HEK293 (cell line): ENCODE data around the gene PTX4.

Experiments
- GLIS2 ChIP-seq: fragments of 450-650 bp; formaldehyde crosslinking; IDR thresholded peaks from 2 replicates; pipeline ENCODE4 v1.5.1; 2016; ENCODE audit warnings: missing biosample characterization, missing genetic modification characterization
- KLF10 ChIP-seq: fragments of 450-650 bp; IDR thresholded peaks from 2 replicates; pipeline ENCODE4 v1.5.1; 2018; ENCODE audit warnings: missing biosample characterization, mild to moderate bottlenecking, missing genetic modification characterization
- KLF16 ChIP-seq: fragments of 450-650 bp; formaldehyde crosslinking; IDR thresholded peaks from 2 replicates; pipeline ENCODE4 v1.5.1; 2017; ENCODE audit warnings: missing biosample characterization, missing genetic modification characterization
- PRDM10 ChIP-seq: fragments of 450-650 bp; formaldehyde crosslinking; IDR thresholded peaks from 2 replicates; pipeline ENCODE4 v1.5.1; 2016; ENCODE audit warnings: missing biosample characterization, missing genetic modification characterization
- RBAK ChIP-seq: fragments of 450-650 bp; formaldehyde crosslinking; IDR thresholded peaks from 2 replicates; pipeline ENCODE4 v1.5.1; 2016; ENCODE audit warnings: missing biosample characterization, missing genetic modification characterization
- REST ChIP-seq: fragments of 450-650 bp; formaldehyde crosslinking; IDR thresholded peaks from 2 replicates; pipeline ENCODE4 v1.5.1; 2016; ENCODE audit warnings: missing biosample characterization, missing genetic modification characterization
- SCRT1 ChIP-seq: fragments of 450-650 bp; formaldehyde crosslinking; IDR thresholded peaks from 2 replicates; pipeline ENCODE4 v1.5.1; 2016; ENCODE audit warnings: missing biosample characterization, missing genetic modification characterization, borderline replicate concordance
- SP2 ChIP-seq: fragments of 450-650 bp; formaldehyde crosslinking; IDR thresholded peaks from 2 replicates; pipeline ENCODE4 v1.5.1; 2016; ENCODE audit warnings: missing biosample characterization, missing genetic modification characterization
- SP3 ChIP-seq: fragments of 450-650 bp; formaldehyde crosslinking; IDR thresholded peaks from 2 replicates; pipeline ENCODE4 v1.5.1; 2016; ENCODE audit warnings: missing biosample characterization, missing genetic modification characterization
- SP7 ChIP-seq: fragments of 450-650 bp; formaldehyde crosslinking; IDR thresholded peaks from 2 replicates; pipeline ENCODE4 v1.5.1; 2016; ENCODE audit warnings: missing biosample characterization, missing genetic modification characterization
- ZBTB17 ChIP-seq: fragments of 450-650 bp; formaldehyde crosslinking; IDR thresholded peaks from 2 replicates; pipeline ENCODE4 v1.5.1; 2016; ENCODE audit warnings: missing biosample characterization, missing genetic modification characterization
- ZBTB20 ChIP-seq: fragments of 450-650 bp; formaldehyde crosslinking; IDR thresholded peaks from 2 replicates; pipeline ENCODE4 v1.5.1; 2016; ENCODE audit warnings: missing biosample characterization, missing genetic modification characterization
- ZEB2 ChIP-seq: fragments of 450-650 bp; formaldehyde crosslinking; IDR thresholded peaks from 2 replicates; pipeline ENCODE4 v1.5.1; 2016; ENCODE audit warnings: missing biosample characterization, missing genetic modification characterization
- ZIC2 ChIP-seq: fragments of 450-650 bp; formaldehyde crosslinking; IDR thresholded peaks from 2 replicates; pipeline ENCODE4 v1.5.1; 2016; ENCODE audit warnings: missing biosample characterization, missing genetic modification characterization
- ZNF121 ChIP-seq: fragments of 450-650 bp; formaldehyde crosslinking; IDR thresholded peaks from 2 replicates; pipeline ENCODE4 v1.5.1; 2016; ENCODE audit warnings: missing biosample characterization, missing genetic modification characterization
- ZNF335 ChIP-seq: fragments of 450-650 bp; formaldehyde crosslinking; conservative IDR thresholded peaks from 2 replicates; pipeline ENCODE4 v1.5.1; 2016; ENCODE audit warnings: missing biosample characterization, missing genetic modification characterization
- ZNF354C ChIP-seq: fragments of 450-650 bp; formaldehyde crosslinking; IDR thresholded peaks from 2 replicates; pipeline ENCODE4 v1.5.1; 2016; ENCODE audit warnings: missing biosample characterization, missing genetic modification characterization, low read depth, borderline replicate concordance
- ZNF404 ChIP-seq: fragments of 450-650 bp; formaldehyde crosslinking; IDR thresholded peaks from 2 replicates; pipeline ENCODE4 v1.5.1; 2017; ENCODE audit warnings: missing biosample characterization, missing genetic modification characterization
- ZNF449 ChIP-seq: fragments of 450-650 bp; formaldehyde crosslinking; IDR thresholded peaks from 2 replicates; pipeline ENCODE4 v1.5.1; 2017; ENCODE audit warnings: missing biosample characterization, mild to moderate bottlenecking, missing genetic modification characterization, moderate library complexity
- ZNF48 ChIP-seq: fragments of 450-650 bp; formaldehyde crosslinking; IDR thresholded peaks from 2 replicates; pipeline ENCODE4 v1.5.1; 2016; ENCODE audit warnings: missing biosample characterization, missing genetic modification characterization
- ZNF530 ChIP-seq: fragments of 450-650 bp; formaldehyde crosslinking; IDR thresholded peaks from 2 replicates; pipeline ENCODE4 v1.5.1; 2016; ENCODE audit warnings: low read depth, missing biosample characterization, missing genetic modification characterization
- ZNF571 ChIP-seq: fragments of 450-650 bp; formaldehyde crosslinking; IDR thresholded peaks from 2 replicates; pipeline ENCODE4 v1.5.0; 2017; ENCODE audit warnings: missing biosample characterization, missing genetic modification characterization
- ZNF660 ChIP-seq: fragments of 450-650 bp; IDR thresholded peaks from 2 replicates; pipeline ENCODE4 v1.5.1; 2018; ENCODE audit warnings: missing biosample characterization, mild to moderate bottlenecking, missing genetic modification characterization
- ZNF707 ChIP-seq: fragments of 450-650 bp; formaldehyde crosslinking; IDR thresholded peaks from 2 replicates; pipeline ENCODE4 v1.5.1; 2016; ENCODE audit warnings: missing biosample characterization, missing genetic modification characterization
- ZSCAN30 ChIP-seq: fragments of 450-650 bp; IDR thresholded peaks from 2 replicates; pipeline ENCODE4 v1.5.1; 2018; ENCODE audit warnings: missing biosample characterization, mild to moderate bottlenecking, missing genetic modification characterization, moderate library complexity
- ZXDB ChIP-seq: fragments of 450-650 bp; formaldehyde crosslinking; IDR thresholded peaks from 2 replicates; pipeline ENCODE4 v1.5.1; 2016; ENCODE audit warnings: missing biosample characterization, missing genetic modification characterization
- TF ChIP-seq, protein P1 (sequence below): fragments of 450-650 bp; formaldehyde crosslinking; IDR thresholded peaks from 2 replicates; pipeline ENCODE4 v1.5.1; 2017; ENCODE audit warnings: missing biosample characterization, missing genetic modification characterization
- TF ChIP-seq, protein P2 (sequence below): fragments of 450-650 bp; formaldehyde crosslinking; optimal IDR thresholded peaks from 2 replicates; pipeline ENCODE3; 2016; ENCODE audit warnings: missing biosample characterization, mild to moderate bottlenecking, missing genetic modification characterization

Gene PTX4

GRCh38 chr16:1492923-1493745 lies 4.4 kb upstream of the PTX4 start, which contains the start of gene TELO2 (continued):
- peak; percentile 39; the same call in 1 of the 2 replicates for TF ChIP-seq KLF10 (tag by site-specific recombination)
- TF ChIP-seq ZNF335 = peak; percentile 75
- peak; percentile 61; the same call in 1 of the 2 replicates for TF ChIP-seq KLF16 (tag by site-specific recombination)
- TF ChIP-seq ZBTB17 (tag by site-specific recombination) = peak; percentile 94
- no peak for TF ChIP-seq GLIS2 (tag by site-specific recombination)
- peak; percentile 57; the same call in 1 of the 2 replicates for TF ChIP-seq ZNF449
- TF ChIP-seq ZXDB = peak; percentile 56; the same call in 1 of the 2 replicates
- no peak for TF ChIP-seq ZNF354C (tag by site-specific recombination)
- peak; percentile 33; the same call in 1 of the 2 replicates for TF ChIP-seq ZIC2
- peak; percentile 39; the same call in 1 of the 2 replicates for TF ChIP-seq SP7
- TF ChIP-seq ZNF48 (tag by site-specific recombination) = no peak
- TF ChIP-seq ZNF404 = no peak
- 0 out of 2 replicates have a peak, but pooled peaks have one; percentile 5 for TF ChIP-seq ZEB2 (tag by site-specific recombination)
- peak; percentile 26 for TF ChIP-seq SP2
- TF ChIP-seq ZNF571 (tag by site-specific recombination) = no peak
- TF ChIP-seq ZNF530 = no peak
- peak; percentile 11; the same call in 1 of the 2 replicates for TF ChIP-seq REST (tag by site-specific recombination)
- TF ChIP-seq SCRT1 = no peak
- no peak for TF ChIP-seq ZNF121
- TF ChIP-seq ZBTB20 (tag by site-specific recombination) = peak; percentile 50; the same call in 1 of the 2 replicates
- TF ChIP-seq, protein P1, sequence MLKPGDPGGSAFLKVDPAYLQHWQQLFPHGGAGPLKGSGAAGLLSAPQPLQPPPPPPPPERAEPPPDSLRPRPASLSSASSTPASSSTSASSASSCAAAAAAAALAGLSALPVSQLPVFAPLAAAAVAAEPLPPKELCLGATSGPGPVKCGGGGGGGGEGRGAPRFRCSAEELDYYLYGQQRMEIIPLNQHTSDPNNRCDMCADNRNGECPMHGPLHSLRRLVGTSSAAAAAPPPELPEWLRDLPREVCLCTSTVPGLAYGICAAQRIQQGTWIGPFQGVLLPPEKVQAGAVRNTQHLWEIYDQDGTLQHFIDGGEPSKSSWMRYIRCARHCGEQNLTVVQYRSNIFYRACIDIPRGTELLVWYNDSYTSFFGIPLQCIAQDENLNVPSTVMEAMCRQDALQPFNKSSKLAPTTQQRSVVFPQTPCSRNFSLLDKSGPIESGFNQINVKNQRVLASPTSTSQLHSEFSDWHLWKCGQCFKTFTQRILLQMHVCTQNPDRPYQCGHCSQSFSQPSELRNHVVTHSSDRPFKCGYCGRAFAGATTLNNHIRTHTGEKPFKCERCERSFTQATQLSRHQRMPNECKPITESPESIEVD = no peak
- TF ChIP-seq SP3 = peak; percentile 58; the same call in 1 of the 2 replicates
- TF ChIP-seq ZSCAN30 (tag by site-specific recombination) = peak; percentile 82
- TF ChIP-seq, protein P2, sequence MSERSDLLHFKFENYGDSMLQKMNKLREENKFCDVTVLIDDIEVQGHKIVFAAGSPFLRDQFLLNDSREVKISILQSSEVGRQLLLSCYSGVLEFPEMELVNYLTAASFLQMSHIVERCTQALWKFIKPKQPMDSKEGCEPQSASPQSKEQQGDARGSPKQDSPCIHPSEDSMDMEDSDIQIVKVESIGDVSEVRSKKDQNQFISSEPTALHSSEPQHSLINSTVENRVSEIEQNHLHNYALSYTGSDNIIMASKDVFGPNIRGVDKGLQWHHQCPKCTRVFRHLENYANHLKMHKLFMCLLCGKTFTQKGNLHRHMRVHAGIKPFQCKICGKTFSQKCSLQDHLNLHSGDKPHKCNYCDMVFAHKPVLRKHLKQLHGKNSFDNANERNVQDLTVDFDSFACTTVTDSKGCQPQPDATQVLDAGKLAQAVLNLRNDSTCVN (tag by site-specific recombination) = peak; percentile 93
- no peak for TF ChIP-seq ZNF707 (tag by site-specific recombination)
- 0 out of 2 replicates have a peak, but pooled peaks have one; percentile 59 for TF ChIP-seq ZNF660 (tag by site-specific recombination)
- TF ChIP-seq RBAK (tag by site-specific recombination) = no peak
- TF ChIP-seq PRDM10 (tag by site-specific recombination) = peak; percentile 59; the same call in 1 of the 2 replicates
- TF ChIP-seq, all 188 proteins: peak for 22
